HCT116 (cell line): Measurements from ENCODE around the gene NIBAN1. TPM values are rescaled to one million over a fixed set of nuclear protein-coding genes. Genes with fewer than 3 reads are reported as not detected.

Experiments used
- ATAC-seq: fragments of 200-7000 bp; cut with Tn5 transposase; 2 replicates; pipeline ENCODE4 v1.9.1; 2020; ENCODE audit warnings: mild to moderate bottlenecking, moderate library complexity
- BruUV-seq: library from RNA; stranded (reverse); fragments of 400-500 nt; replicated peaks from 2 replicates; lab custom pipeline; 2021; lab: Mats Ljungman, UMichigan
- CTCF ChIA-PET: fragments of 300-600 bp; sonication (Branson Sonifier 250); formaldehyde crosslinking; loops from one replicate; lab custom pipeline; 2021; ENCODE audit warnings: antibody characterized with exemption; lab: Charles Lee
- POLR2A ChIA-PET: fragments of 300-600, 350-600 bp; sonication (Branson Sonifier 250); formaldehyde crosslinking; loops from one replicate; lab custom pipeline; 2021; ENCODE audit warnings: antibody characterized with exemption; lab: Charles Lee
- RAD21 ChIA-PET, 2 experiments: fragments of 300-600 bp; sonication (Branson Sonifier 250); formaldehyde crosslinking; loops; one replicate each; lab custom pipeline; 2023; ENCODE audit warnings: low total read pairs in 2 of 2; ENCODE audit not compliant: uncharacterized antibody in 2 of 2, unreplicated experiment in 2 of 2, low non-redundant PET in 1 of 2; lab: Charles Lee
- DNase-seq: peaks from one replicate; pipeline ENCODE4 v3.0.0-alpha.2; 2010; ENCODE audit warnings: low read depth, low spot score
- H2AFZ ChIP-seq: fragments of 200-600 bp; shearing (Covaris generic), sonication (generic); 2 replicates; pipeline ENCODE4 v1.6.1; 2017; ENCODE audit warnings: low read depth, mixed run types, mixed read lengths, antibody characterized with exemption, low read length; ENCODE audit not compliant: poor library complexity, severe bottlenecking
- H3K27ac ChIP-seq: 2 replicates; pipeline ENCODE4 v1.5.1; 2012; ENCODE audit warnings: low read depth, low read length
- H3K27me3 ChIP-seq: fragments of 200-600 bp; sonication (generic); 2 replicates; pipeline ENCODE4 v1.6.1; 2016; ENCODE audit warnings: mixed run types, low read length, mixed read lengths; ENCODE audit not compliant: insufficient read depth
- H3K36me3 ChIP-seq, 2 experiments: fragments of 200-500 bp in 1 of 2; fragments of 200-600 bp in 1 of 2; sonication (Bioruptor generic) in 1 of 2; sonication (generic) in 1 of 2; 2 replicates each; pipeline versions ENCODE4 v1.5.1 to v1.6.1; 2014 to 2016; ENCODE audit warnings: low read length in 2 of 2, inconsistent platforms in 1 of 2, mixed read lengths in 1 of 2, mixed run types in 1 of 2; ENCODE audit not compliant: insufficient read depth in 2 of 2, control insufficient read depth in 1 of 2
- H3K4me1 ChIP-seq, 2 experiments: fragments of 200-600 bp in 1 of 2; sonication (generic) in 1 of 2; 2 replicates each; pipeline versions ENCODE4 v1.5.1 to v1.6.1; 2012 to 2017; ENCODE audit warnings: low read length in 2 of 2, inconsistent platforms in 1 of 2, mild to moderate bottlenecking in 1 of 2, mixed read lengths in 1 of 2, mixed run types in 1 of 2, moderate library complexity in 1 of 2; ENCODE audit not compliant: insufficient read depth in 2 of 2, control insufficient read depth in 1 of 2
- H3K4me2 ChIP-seq: fragments of 200-600 bp; sonication (generic); 2 replicates; pipeline ENCODE4 v1.6.1; 2017; ENCODE audit warnings: mixed run types, low read length, mixed read lengths
- H3K4me3 ChIP-seq, 2 experiments: fragments of 200-600 bp in 1 of 2; sonication (generic) in 1 of 2; replicated peaks in 1 of 2; 2 replicates each; pipeline ENCODE4 v1.5.1; 2011 to 2016; ENCODE audit warnings: low read length in 2 of 2, control low read depth in 1 of 2, low read depth in 1 of 2, mild to moderate bottlenecking in 1 of 2, mixed read lengths in 1 of 2, mixed run types in 1 of 2
- H3K79me2 ChIP-seq: fragments of 200-600 bp; sonication (generic); 2 replicates; pipeline ENCODE4 v1.6.1; 2017; ENCODE audit warnings: mild to moderate bottlenecking, mixed run types, low read length, moderate library complexity, mixed read lengths; ENCODE audit not compliant: insufficient read depth
- H3K9ac ChIP-seq: fragments of 200-600 bp; sonication (generic); 2 replicates; pipeline ENCODE4 v1.6.1; 2016; ENCODE audit warnings: low read length, mixed read lengths
- H3K9me2 ChIP-seq: fragments of 200-600 bp; sonication (generic), shearing (Covaris generic); 2 replicates; pipeline ENCODE4 v1.6.1; 2017; ENCODE audit warnings: mixed run types, mild to moderate bottlenecking, moderate library complexity; ENCODE audit not compliant: insufficient read depth
- H3K9me3 ChIP-seq, 2 experiments: fragments of 200-500 bp in 1 of 2; fragments of 200-600 bp in 1 of 2; sonication (Bioruptor generic) in 1 of 2; sonication (generic) in 1 of 2; 2 replicates each; pipeline ENCODE4 v1.6.1; 2014 to 2017; ENCODE audit warnings: low read length in 2 of 2, mixed read lengths in 2 of 2, inconsistent platforms in 1 of 2, low read depth in 1 of 2, mild to moderate bottlenecking in 1 of 2, mixed run types in 1 of 2, moderate library complexity in 1 of 2; ENCODE audit not compliant: control insufficient read depth in 1 of 2, insufficient read depth in 1 of 2
- H4K20me1 ChIP-seq: fragments of 200-600 bp; sonication (generic), shearing (Covaris generic); 2 replicates; pipeline ENCODE4 v1.6.1; 2017; ENCODE audit warnings: mixed run types, mild to moderate bottlenecking, moderate library complexity; ENCODE audit not compliant: insufficient read depth
- ATF3 ChIP-seq: IDR thresholded peaks from 2 replicates; pipeline ENCODE4 v1.6.1; 2012
- CBX3 ChIP-seq: IDR thresholded peaks from 2 replicates; pipeline ENCODE4 v1.6.1; 2012; ENCODE audit warnings: low read depth
- ELF1 ChIP-seq: IDR thresholded peaks from 2 replicates; pipeline ENCODE4 v1.6.1; 2012; ENCODE audit warnings: low read depth, borderline replicate concordance
- EZH2 ChIP-seq: fragments of 200-600 bp; sonication (generic); IDR thresholded peaks from 2 replicates; pipeline ENCODE4 v1.6.1; 2017; ENCODE audit warnings: antibody characterized with exemption, mixed run types
- FOSL1 ChIP-seq: IDR thresholded peaks from 2 replicates; pipeline ENCODE4 v1.6.1; 2012; ENCODE audit warnings: low read depth
- MAX ChIP-seq: IDR thresholded peaks from 2 replicates; pipeline ENCODE4 v1.6.1; 2012
- POLR2A ChIP-seq: IDR thresholded peaks from 2 replicates; pipeline ENCODE4 v1.7.0; 2011; ENCODE audit warnings: borderline replicate concordance; ENCODE audit not compliant: insufficient read depth, insufficient read length; ENCODE audit errors: extremely low read depth
- POLR2AphosphoS5 ChIP-seq: IDR thresholded peaks from 2 replicates; pipeline ENCODE4 v1.6.1; 2011; ENCODE audit warnings: mild to moderate bottlenecking, low read depth, low read length, moderate library complexity
- REST ChIP-seq: IDR thresholded peaks from 2 replicates; pipeline ENCODE4 v1.6.1; 2012; ENCODE audit warnings: low read depth
- SP1 ChIP-seq: IDR thresholded peaks from 2 replicates; pipeline ENCODE4 v1.6.1; 2012; ENCODE audit warnings: low read depth
- ZBTB33 ChIP-seq: IDR thresholded peaks from 2 replicates; pipeline ENCODE4 v1.6.1; 2011; ENCODE audit warnings: mild to moderate bottlenecking, low read length, moderate library complexity; ENCODE audit not compliant: insufficient replicate concordance; ENCODE audit errors: extremely low read depth
- ZFX ChIP-seq: fragments of 450-650 bp; IDR thresholded peaks from 2 replicates; pipeline ENCODE4 v1.6.1; 2017
- intact Hi-C: fragments of 100-400 bp; cut with micrococcal nuclease; formaldehyde crosslinking; loops from 2 replicates; pipeline ENCODE4 v1.10.0; 2022
- total RNA-seq: library from RNA; stranded (reverse); gene quantifications from one replicate; pipeline ENCODE4 v1.2.1, GENCODE V29; 2021; ENCODE audit not compliant: unreplicated experiment

Gene NIBAN1
- total RNA-seq, 1 experiment from 2014 or later, result 10.3 TPM

- no peak for ATAC-seq
- no peaks in the 10 kb centered on the region for H3K9me2 ChIP-seq
- H3K27me3 ChIP-seq, result no peaks in the 10 kb centered on the region
- no TSS peak for BruUV-seq
- peaks cover 0 to 5% of the 10 kb centered on the region in 2 experiments; a peak in 1 of 4 replicates for H3K4me1 ChIP-seq
- intact Hi-C loops, result no loop called here
- H3K27ac ChIP-seq, result no peak overlapping the region
- ChIA-PET CTCF (interaction anchor here (1.1 kb wide), 1 partner anchor 12 kb away, joined by 3 read pairs; no protein-coding TSS in a partner anchor), RAD21 (no interaction called here), POLR2A (no interaction called here)
- H4K20me1 ChIP-seq, result no peaks in the 10 kb centered on the region
- no peak overlapping the region for H3K4me3 ChIP-seq
- H3K4me2 ChIP-seq, result no peak overlapping the region
- no peak for DNase-seq
- TF ChIP-seq ZBTB33 (no peak), ELF1 (no peak)
- no peak overlapping the region for H2AFZ ChIP-seq
- no peaks in the 10 kb centered on the region for H3K36me3 ChIP-seq
- no peaks in the 10 kb centered on the region for H3K9me3 ChIP-seq
- no peak overlapping the region for H3K9ac ChIP-seq
- H3K79me2 ChIP-seq, result no peaks in the 10 kb centered on the region
These were observed 3.6 kb downstream of the NIBAN1 start for GRCh38 chr1:184970691-184971161.

- ATAC-seq (no peak), DNase-seq (no peak)
- Histone ChIP-seq H3K4me2 (no peak overlapping the region), H3K4me3 (no peak overlapping the region), H3K27ac (no peak overlapping the region), H3K36me3 (no peaks in the 10 kb centered on the region), H3K4me1 (no peaks in the 10 kb centered on the region), H2AFZ (no peak overlapping the region), H3K9ac (no peak overlapping the region), H3K27me3 (no peaks in the 10 kb centered on the region), H3K79me2 (no peaks in the 10 kb centered on the region), H3K9me2 (no peaks in the 10 kb centered on the region), H4K20me1 (no peaks in the 10 kb centered on the region), H3K9me3 (no peaks in the 10 kb centered on the region)
- CTCF ChIA-PET, result no interaction called here
- BruUV-seq, result no TSS peak
- POLR2A ChIA-PET, result no interaction called here
- RAD21 ChIA-PET, result no interaction called here
- intact Hi-C loops, result no loop called here
- no peak for TF ChIP-seq ELF1
- TF ChIP-seq FOSL1, result no peak
- no peak for TF ChIP-seq POLR2AphosphoS5
- no peak for TF ChIP-seq MAX
- no peak for TF ChIP-seq ATF3
- TF ChIP-seq EZH2, result no peak
- no peak for TF ChIP-seq ZBTB33
- no peak for TF ChIP-seq SP1
- no peak for TF ChIP-seq REST
- TF ChIP-seq CBX3, result no peak
- no peak for TF ChIP-seq ZFX
- no peak for TF ChIP-seq POLR2A
These were observed 7.3 kb downstream of the NIBAN1 start for GRCh38 chr1:184966989-184967388.
